Lung (tissue), 12 donors: ENCODE measurements around the gene FLYWCH1. TPM values are rescaled to one million over a fixed set of nuclear protein-coding genes. Genes with fewer than 3 reads are reported as not detected.

ENCODE experiments used
- ATAC-seq: fragments of 200-7000 bp; cut with Tn5 transposase; one replicate; pipeline ENCODE4 v1.9.1; 2020; ENCODE audit warnings: moderate number of reproducible peaks; ENCODE audit not compliant: insufficient read depth, low FRiP score
- DNase-seq, 3 donors: peaks; one replicate each; pipeline ENCODE4 v3.0.0-alpha.2; 2013 to 2017
- H3K27ac ChIP-seq, 2 donors: one replicate each; pipeline ENCODE4 v1.5.1; 2013; ENCODE audit warnings: mild to moderate bottlenecking in 2 of 2, moderate library complexity in 2 of 2, control low read depth in 1 of 2, inconsistent platforms in 1 of 2, low read depth in 1 of 2, low read length in 1 of 2
- H3K27me3 ChIP-seq, 3 donors: one replicate each; pipeline ENCODE4 v1.5.1; 2013; ENCODE audit warnings: low read length in 2 of 3; ENCODE audit not compliant: control insufficient read depth in 3 of 3, insufficient read depth in 3 of 3
- H3K36me3 ChIP-seq, 4 donors: one replicate each; pipeline ENCODE4 v1.5.1; 2013; ENCODE audit warnings: low read length in 4 of 4, mild to moderate bottlenecking in 1 of 4, moderate library complexity in 1 of 4; ENCODE audit not compliant: control insufficient read depth in 4 of 4, insufficient read depth in 4 of 4
- H3K4me1 ChIP-seq, 5 donors: one replicate each; pipeline ENCODE4 v1.5.1; 2013; ENCODE audit warnings: low read length in 5 of 5, mild to moderate bottlenecking in 2 of 5, moderate library complexity in 1 of 5; ENCODE audit not compliant: control insufficient read depth in 5 of 5, insufficient read depth in 5 of 5
- H3K4me3 ChIP-seq: one replicate; pipeline ENCODE4 v1.5.1; 2013; ENCODE audit warnings: mild to moderate bottlenecking, control low read depth, moderate library complexity
- H3K9ac ChIP-seq, 2 donors: one replicate each; pipeline ENCODE4 v1.5.1; 2013; ENCODE audit warnings: low read length in 2 of 2, control low read depth in 1 of 2; ENCODE audit not compliant: insufficient read depth in 1 of 2
- H3K9me3 ChIP-seq, 4 donors: one replicate each; pipeline ENCODE4 v1.5.1; 2013; ENCODE audit warnings: low read length in 3 of 4, mild to moderate bottlenecking in 1 of 4, moderate library complexity in 1 of 4; ENCODE audit not compliant: control insufficient read depth in 4 of 4, insufficient read depth in 3 of 4
- WGBS, 2 donors: extraction: QIAGEN DNeasy Blood & Tissue Kit; methylation state at CpG; one replicate each; pipeline ENCODE4 v1.1.7; 2013; 5-methylcytosine and 5-hydroxymethylcytosine counted together
- polyA plus RNA-seq, 2 donors: library from polyadenylated mRNA; stranded (reverse); fragments of 200-250 nt; gene quantifications; one replicate each; pipeline ENCODE4 v1.2.1, GENCODE V29; 2013
- total RNA-seq, 2 donors: library from RNA; depleted of rRNA in 1 of 2; stranded (reverse); fragments of >200 nt in 1 of 2; gene quantifications; one replicate each; pipeline ENCODE4 v1.2.1, GENCODE V29; 2014 to 2021
- TF ChIP-seq, protein P1 (sequence below): IDR thresholded peaks from 2 replicates; pipeline ENCODE4 v1.5.1; 2012; ENCODE audit warnings: mild to moderate bottlenecking; ENCODE audit errors: control extremely low read depth, extremely low read depth
- donor health status: control.
- donor health status: control.
- donor health status: Bipolar disorder and iron deficiency.
- donor health status: healthy.
- donor health status: DM: yes; HTN: yes; CAD: no.

The FLYWCH1 gene
- total and polyA plus RNA-seq, 4 donors, result 13.3 to 34.3 (median 21.4) TPM

GRCh38 chr16:2960183-2961010 lies 48.7 kb downstream of the FLYWCH1 start:
- Histone ChIP-seq H3K9ac (no peak overlapping the region), H3K4me1 (peaks cover 0 to 17% (median 6%) of the 10 kb centered on the region in 5 donors), H3K4me3 (no peak overlapping the region), H3K27ac (no peak overlapping the region), H3K27me3 (peaks cover 3 to 30% (median 18%) of the 10 kb centered on the region in 3 donors), H3K9me3 (no peaks in the 10 kb centered on the region), H3K36me3 (no peaks in the 10 kb centered on the region)
- DNase-seq (no peak), ATAC-seq (no peak)
- 64 to 72% methylated on average over 17 of the region's 17 CpGs for WGBS, 2 donors
- TF ChIP-seq, protein P1, sequence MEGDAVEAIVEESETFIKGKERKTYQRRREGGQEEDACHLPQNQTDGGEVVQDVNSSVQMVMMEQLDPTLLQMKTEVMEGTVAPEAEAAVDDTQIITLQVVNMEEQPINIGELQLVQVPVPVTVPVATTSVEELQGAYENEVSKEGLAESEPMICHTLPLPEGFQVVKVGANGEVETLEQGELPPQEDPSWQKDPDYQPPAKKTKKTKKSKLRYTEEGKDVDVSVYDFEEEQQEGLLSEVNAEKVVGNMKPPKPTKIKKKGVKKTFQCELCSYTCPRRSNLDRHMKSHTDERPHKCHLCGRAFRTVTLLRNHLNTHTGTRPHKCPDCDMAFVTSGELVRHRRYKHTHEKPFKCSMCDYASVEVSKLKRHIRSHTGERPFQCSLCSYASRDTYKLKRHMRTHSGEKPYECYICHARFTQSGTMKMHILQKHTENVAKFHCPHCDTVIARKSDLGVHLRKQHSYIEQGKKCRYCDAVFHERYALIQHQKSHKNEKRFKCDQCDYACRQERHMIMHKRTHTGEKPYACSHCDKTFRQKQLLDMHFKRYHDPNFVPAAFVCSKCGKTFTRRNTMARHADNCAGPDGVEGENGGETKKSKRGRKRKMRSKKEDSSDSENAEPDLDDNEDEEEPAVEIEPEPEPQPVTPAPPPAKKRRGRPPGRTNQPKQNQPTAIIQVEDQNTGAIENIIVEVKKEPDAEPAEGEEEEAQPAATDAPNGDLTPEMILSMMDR, result no peak

DNA sequence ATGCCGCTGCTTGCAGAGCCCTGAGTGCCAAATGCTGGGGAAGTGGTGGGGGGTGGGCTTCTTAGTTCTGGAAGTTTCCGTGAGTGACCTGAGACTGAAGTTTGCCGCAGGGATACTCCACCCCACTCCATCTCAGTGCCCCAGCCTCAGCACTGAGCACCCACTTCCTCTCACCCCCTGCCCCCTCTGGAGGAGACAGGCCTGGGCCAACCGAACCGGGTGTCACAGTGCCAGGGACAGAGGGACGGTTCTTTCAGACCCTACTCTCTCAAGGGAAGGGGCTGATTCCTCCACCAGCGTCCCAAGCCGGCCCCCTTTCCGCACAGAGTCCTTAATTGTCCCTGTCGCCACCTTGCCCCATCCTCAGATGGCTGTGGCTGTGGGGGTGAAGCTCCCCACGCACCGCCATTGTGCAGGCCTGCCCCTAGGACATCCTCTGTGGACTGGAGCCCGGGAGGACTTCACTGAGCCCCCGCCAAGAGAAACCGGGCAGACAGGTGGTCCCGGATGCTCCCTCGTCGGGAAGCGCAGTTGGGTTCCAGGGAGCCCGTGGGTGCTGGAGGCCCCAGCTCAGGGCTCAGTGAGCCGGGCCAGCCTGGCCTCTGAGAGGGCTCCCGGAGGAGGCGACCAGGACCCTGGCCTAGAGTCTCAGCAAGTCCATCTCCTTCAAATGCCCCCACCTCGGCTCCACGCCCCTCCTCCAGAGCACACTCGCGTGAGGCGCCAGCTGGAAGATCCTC lies 50.8 kb downstream of the FLYWCH1 start:
- 22 to 35% methylated on average over 28 of the region's 28 CpGs for WGBS, 2 donors
- no peak for DNase-seq
- Histone ChIP-seq H3K36me3 (no peaks in the 10 kb centered on the region), H3K9ac (no peak overlapping the region), H3K9me3 (no peaks in the 10 kb centered on the region), H3K27me3 (peaks cover 7 to 40% (median 27%) of the 10 kb centered on the region in 3 donors), H3K27ac (no peak overlapping the region), H3K4me3 (no peak overlapping the region), H3K4me1 (peaks cover 0 to 25% (median 6%) of the 10 kb centered on the region in 5 donors)
- no peak for ATAC-seq
- TF ChIP-seq, protein P1, result no peak

- TF ChIP-seq, protein P1, result no peak
- Histone ChIP-seq H3K36me3 (no peaks in the 10 kb centered on the region), H3K27ac (no peak overlapping the region), H3K9me3 (no peaks in the 10 kb centered on the region), H3K4me3 (no peak overlapping the region), H3K4me1 (peaks cover 0 to 29% (median 6%) of the 10 kb centered on the region in 5 donors), H3K27me3 (peaks cover 7 to 46% (median 31%) of the 10 kb centered on the region in 3 donors), H3K9ac (no peak overlapping the region)
- 2% methylated on average over 26 to 40 of the region's 40 CpGs for WGBS, 2 donors
- ATAC-seq (no peak), DNase-seq (no peak)
These were observed 51.5 kb downstream of the FLYWCH1 start for GRCh38 chr16:2963074-2963722.
